ENCODE data around the gene LTBP1. TPM values are rescaled to one million over a fixed set of nuclear protein-coding genes. Genes with fewer than 3 reads are reported as not detected.

Gene LTBP1
- total and polyA plus RNA-seq, 5 donors from 2014 or later, result 3.7 TPM; not detected in 4

GRCh38 chr2:32990556-32990955 is 43.8 kb downstream of the LTBP1 start:
- Mint-ChIP-seq H3K36me3 (no peaks in the 10 kb centered on the region), H3K4me1 (no peaks in the 10 kb centered on the region), H3K27ac (no peak overlapping the region), H3K4me3 (no peak overlapping the region), H3K9me3 (peaks cover 0 to 4% (median 1%) of the 10 kb centered on the region in 7 donors), H3K27me3 (peaks cover 5% of the 10 kb centered on the region)
- DNase-seq (no peak), ATAC-seq (ENCODE audit: low read depth in 2 of 2) (no peak)
- Histone ChIP-seq H3K4me1 (ENCODE audit: control insufficient read depth, insufficient read depth, low read length, poor library complexity, severe bottlenecking) (no peaks in the 10 kb centered on the region), H3K9me3 (ENCODE audit: control insufficient read depth in 2 of 2, low read length in 2 of 2) (no peaks in the 10 kb centered on the region), H3K36me3 (ENCODE audit: control insufficient read depth, insufficient read depth, low read length) (no peaks in the 10 kb centered on the region), H3K27me3 (ENCODE audit: control insufficient read depth, insufficient read depth, low read length) (peaks cover 3% of the 10 kb centered on the region), H3K27ac (ENCODE audit: insufficient read depth, low read length, poor library complexity, severe bottlenecking) (no peak overlapping the region), H3K4me3 (ENCODE audit: low read depth, low read length) (no peak overlapping the region)

- Histone ChIP-seq H3K27ac (ENCODE audit: insufficient read depth, low read length, poor library complexity, severe bottlenecking) (no peak overlapping the region), H3K4me1 (ENCODE audit: control insufficient read depth, insufficient read depth, low read length, poor library complexity, severe bottlenecking) (no peaks in the 10 kb centered on the region), H3K4me3 (ENCODE audit: low read depth, low read length) (no peak overlapping the region), H3K9me3 (ENCODE audit: control insufficient read depth in 2 of 2, low read length in 2 of 2) (no peaks in the 10 kb centered on the region), H3K27me3 (ENCODE audit: control insufficient read depth, insufficient read depth, low read length) (peaks cover 3% of the 10 kb centered on the region), H3K36me3 (ENCODE audit: control insufficient read depth, insufficient read depth, low read length) (no peaks in the 10 kb centered on the region)
- H3K9me3 Mint-ChIP-seq, result peaks cover 0 to 4% (median 0%) of the 10 kb centered on the region in 7 donors
- H3K4me1 Mint-ChIP-seq, result no peaks in the 10 kb centered on the region
- DNase-seq, result no peak
- H3K36me3 Mint-ChIP-seq, result no peaks in the 10 kb centered on the region
- H3K4me3 Mint-ChIP-seq, result no peak overlapping the region
- ATAC-seq (ENCODE audit: low read depth in 2 of 2), result no peak
- H3K27ac Mint-ChIP-seq, result no peak overlapping the region
- H3K27me3 Mint-ChIP-seq, result peaks cover 5% of the 10 kb centered on the region
These were observed 44.5 kb downstream of the LTBP1 start for GRCh38 chr2:32991091-32991845.

GRCh38 chr2:32993005-32993539 is 46.3 kb downstream of the LTBP1 start:
- no peak for ATAC-seq (ENCODE audit: low read depth in 2 of 2)
- Mint-ChIP-seq H3K27ac (no peak overlapping the region), H3K36me3 (no peaks in the 10 kb centered on the region), H3K4me1 (no peaks in the 10 kb centered on the region), H3K9me3 (peaks cover 0 to 4% (median 0%) of the 10 kb centered on the region in 7 donors), H3K4me3 (no peak overlapping the region), H3K27me3 (peaks cover 5% of the 10 kb centered on the region)
- Histone ChIP-seq H3K4me1 (ENCODE audit: control insufficient read depth, insufficient read depth, low read length, poor library complexity, severe bottlenecking) (no peaks in the 10 kb centered on the region), H3K36me3 (ENCODE audit: control insufficient read depth, insufficient read depth, low read length) (no peaks in the 10 kb centered on the region), H3K27ac (ENCODE audit: insufficient read depth, low read length, poor library complexity, severe bottlenecking) (no peak overlapping the region), H3K27me3 (ENCODE audit: control insufficient read depth, insufficient read depth, low read length) (peaks cover 3% of the 10 kb centered on the region), H3K9me3 (ENCODE audit: control insufficient read depth in 2 of 2, low read length in 2 of 2) (no peaks in the 10 kb centered on the region), H3K4me3 (ENCODE audit: low read depth, low read length) (no peak overlapping the region)
- DNase-seq, result no peak

- H3K9me3 Mint-ChIP-seq, result peaks cover 0 to 4% (median 0%) of the 10 kb centered on the region in 7 donors
These were observed 51.0 kb downstream of the LTBP1 start for GRCh38 chr2:32997705-32998104.

GRCh38 chr2:33000986-33001385 is 54.2 kb downstream of the LTBP1 start:
- no peak overlapping the region for H3K4me3 ChIP-seq (ENCODE audit: low read depth, low read length)
- Mint-ChIP-seq H3K36me3 (no peaks in the 10 kb centered on the region), H3K27me3 (no peaks in the 10 kb centered on the region), H3K4me1 (no peaks in the 10 kb centered on the region), H3K27ac (no peak overlapping the region), H3K4me3 (no peak overlapping the region), H3K9me3 (peaks cover 0 to 4% (median 0%) of the 10 kb centered on the region in 7 donors)
- ATAC-seq (ENCODE audit: low read depth in 2 of 2) (no peak), DNase-seq (no peak)
- no peaks in the 10 kb centered on the region for H3K4me1 ChIP-seq (ENCODE audit: control insufficient read depth, insufficient read depth, low read length, poor library complexity, severe bottlenecking)
- H3K9me3 ChIP-seq (ENCODE audit: control insufficient read depth in 2 of 2, low read length in 2 of 2), result no peaks in the 10 kb centered on the region
- H3K27me3 ChIP-seq (ENCODE audit: control insufficient read depth, insufficient read depth, low read length), result no peaks in the 10 kb centered on the region
- no peaks in the 10 kb centered on the region for H3K36me3 ChIP-seq (ENCODE audit: control insufficient read depth, insufficient read depth, low read length)
- no peak overlapping the region for H3K27ac ChIP-seq (ENCODE audit: insufficient read depth, low read length, poor library complexity, severe bottlenecking)

More at GRCh38 chr2:32997705-32998104, 51.0 kb downstream of the LTBP1 start:
- H3K27ac ChIP-seq (ENCODE audit: insufficient read depth, low read length, poor library complexity, severe bottlenecking), result no peak overlapping the region
- ATAC-seq (ENCODE audit: low read depth in 2 of 2) (no peak), DNase-seq (no peak)
- H3K4me3 Mint-ChIP-seq, result no peak overlapping the region
- H3K9me3 ChIP-seq (ENCODE audit: control insufficient read depth in 2 of 2, low read length in 2 of 2), result no peaks in the 10 kb centered on the region
- H3K4me1 ChIP-seq (ENCODE audit: control insufficient read depth, insufficient read depth, low read length, poor library complexity, severe bottlenecking), result no peaks in the 10 kb centered on the region
- no peaks in the 10 kb centered on the region for H3K4me1 Mint-ChIP-seq
- H3K27me3 Mint-ChIP-seq, result peaks cover 2% of the 10 kb centered on the region
- no peak overlapping the region for H3K4me3 ChIP-seq (ENCODE audit: low read depth, low read length)
- no peaks in the 10 kb centered on the region for H3K27me3 ChIP-seq (ENCODE audit: control insufficient read depth, insufficient read depth, low read length)
- no peaks in the 10 kb centered on the region for H3K36me3 ChIP-seq (ENCODE audit: control insufficient read depth, insufficient read depth, low read length)
- H3K36me3 Mint-ChIP-seq, result no peaks in the 10 kb centered on the region
- H3K27ac Mint-ChIP-seq, result no peak overlapping the region

- Histone ChIP-seq H3K27me3 (ENCODE audit: control insufficient read depth, insufficient read depth, low read length) (no peaks in the 10 kb centered on the region), H3K9me3 (ENCODE audit: control insufficient read depth in 2 of 2, low read length in 2 of 2) (no peaks in the 10 kb centered on the region), H3K27ac (ENCODE audit: insufficient read depth, low read length, poor library complexity, severe bottlenecking) (no peak overlapping the region), H3K4me1 (ENCODE audit: control insufficient read depth, insufficient read depth, low read length, poor library complexity, severe bottlenecking) (no peaks in the 10 kb centered on the region), H3K36me3 (ENCODE audit: control insufficient read depth, insufficient read depth, low read length) (no peaks in the 10 kb centered on the region), H3K4me3 (ENCODE audit: low read depth, low read length) (no peak overlapping the region)
- Mint-ChIP-seq H3K4me1 (no peaks in the 10 kb centered on the region), H3K4me3 (no peak overlapping the region), H3K27me3 (no peaks in the 10 kb centered on the region), H3K27ac (no peak overlapping the region), H3K36me3 (no peaks in the 10 kb centered on the region), H3K9me3 (peaks cover 0 to 4% (median 0%) of the 10 kb centered on the region in 7 donors)
- ATAC-seq (ENCODE audit: low read depth in 2 of 2) (no peak), DNase-seq (no peak)
These were observed 55.1 kb downstream of the LTBP1 start for GRCh38 chr2:33001823-33002222.

GRCh38 chr2:33002863-33003262 is 56.1 kb downstream of the LTBP1 start:
- H3K4me3 ChIP-seq (ENCODE audit: low read depth, low read length), result no peak overlapping the region
- Mint-ChIP-seq H3K27me3 (no peaks in the 10 kb centered on the region), H3K4me1 (no peaks in the 10 kb centered on the region), H3K27ac (no peak overlapping the region), H3K36me3 (no peaks in the 10 kb centered on the region), H3K4me3 (no peak overlapping the region), H3K9me3 (peaks cover 0 to 4% (median 0%) of the 10 kb centered on the region in 7 donors)
- no peaks in the 10 kb centered on the region for H3K27me3 ChIP-seq (ENCODE audit: control insufficient read depth, insufficient read depth, low read length)
- no peak for DNase-seq
- H3K4me1 ChIP-seq (ENCODE audit: control insufficient read depth, insufficient read depth, low read length, poor library complexity, severe bottlenecking), result no peaks in the 10 kb centered on the region
- no peaks in the 10 kb centered on the region for H3K36me3 ChIP-seq (ENCODE audit: control insufficient read depth, insufficient read depth, low read length)
- ATAC-seq (ENCODE audit: low read depth in 2 of 2), result no peak
- no peak overlapping the region for H3K27ac ChIP-seq (ENCODE audit: insufficient read depth, low read length, poor library complexity, severe bottlenecking)
- H3K9me3 ChIP-seq (ENCODE audit: control insufficient read depth in 2 of 2, low read length in 2 of 2), result no peaks in the 10 kb centered on the region

GRCh38 chr2:33005057-33005456 is 58.3 kb downstream of the LTBP1 start:
- Mint-ChIP-seq H3K36me3 (no peaks in the 10 kb centered on the region), H3K9me3 (peaks cover 0 to 6% (median 0%) of the 10 kb centered on the region in 7 donors), H3K27ac (no peak overlapping the region), H3K27me3 (peaks cover 5% of the 10 kb centered on the region), H3K4me3 (no peak overlapping the region), H3K4me1 (no peaks in the 10 kb centered on the region)
- no peaks in the 10 kb centered on the region for H3K36me3 ChIP-seq (ENCODE audit: control insufficient read depth, insufficient read depth, low read length)
- no peak overlapping the region for H3K27ac ChIP-seq (ENCODE audit: insufficient read depth, low read length, poor library complexity, severe bottlenecking)
- no peak overlapping the region for H3K4me3 ChIP-seq (ENCODE audit: low read depth, low read length)
- DNase-seq, result no peak
- ATAC-seq (ENCODE audit: low read depth in 2 of 2), result no peak
- no peaks in the 10 kb centered on the region for H3K27me3 ChIP-seq (ENCODE audit: control insufficient read depth, insufficient read depth, low read length)
- no peaks in the 10 kb centered on the region for H3K9me3 ChIP-seq (ENCODE audit: control insufficient read depth in 2 of 2, low read length in 2 of 2)
- H3K4me1 ChIP-seq (ENCODE audit: control insufficient read depth, insufficient read depth, low read length, poor library complexity, severe bottlenecking), result no peaks in the 10 kb centered on the region
